K562 treated with DMSO at 1 percent for 48 hours (cell line): ENCODE measurements around the gene BTG2. TPM values are rescaled to one million over a fixed set of nuclear protein-coding genes. Genes with fewer than 3 reads are reported as not detected.

ENCODE experiments used
- total RNA-seq: library from RNA; unstranded; fragments of 300-600 nt; gene quantifications from 2 replicates; pipeline ENCODE4 v1.2.3, GENCODE V29; 2022; ENCODE audit warnings: low replicate concordance; ENCODE audit errors: extremely low read depth

Gene BTG2, protein sequence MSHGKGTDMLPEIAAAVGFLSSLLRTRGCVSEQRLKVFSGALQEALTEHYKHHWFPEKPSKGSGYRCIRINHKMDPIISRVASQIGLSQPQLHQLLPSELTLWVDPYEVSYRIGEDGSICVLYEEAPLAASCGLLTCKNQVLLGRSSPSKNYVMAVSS
- total RNA-seq, result not detected in 2 replicates

GRCh38 chr1:203304919-203305808 lies at the start of gene BTG2:
BTG2 (plus strand) TSS chr1:203305519; CDS start chr1:203305607, 88 bp downstream.

DNA sequence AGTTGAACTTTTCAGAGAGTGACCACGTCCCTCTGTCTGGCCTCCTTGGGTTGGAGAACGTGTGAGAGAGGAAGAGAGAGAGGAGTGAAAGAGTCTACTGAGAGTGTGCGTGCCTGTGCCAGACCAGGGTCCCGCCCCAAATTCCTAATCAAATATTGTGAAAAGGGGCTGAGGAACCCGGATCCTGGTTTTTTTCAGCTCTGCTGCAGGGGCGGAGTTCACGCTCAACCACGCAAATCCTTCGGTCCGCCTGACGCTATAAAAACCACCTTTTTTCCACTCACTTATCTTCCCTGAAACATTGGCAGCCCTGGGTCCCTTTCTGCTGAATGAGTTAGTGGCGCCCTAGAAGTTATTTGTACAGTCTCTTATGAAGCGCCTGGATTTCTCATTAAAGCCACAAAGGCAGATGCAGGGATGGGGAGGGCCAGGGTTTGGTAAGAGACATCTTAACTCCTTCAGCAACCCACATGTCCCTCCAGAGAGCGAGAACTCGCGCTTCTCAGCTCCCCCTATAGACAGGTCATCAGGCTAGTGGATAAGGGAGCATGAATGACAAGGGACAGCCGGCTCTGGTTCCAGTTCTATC lies 45.8 kb downstream of the BTG2 start, which contains the start of gene FMOD:
Gene FMOD, minus strand, starts transcription at position 86 of the 589 bp plus-strand sequence. CDS start 2,852 bp downstream, outside the sequence.

Other genes starting within 250 kb of the BTG2 start
- gene MYOG, start 219.5 kb upstream of the BTG2 start, total RNA-seq, result not detected in 2 replicates
- not detected in 2 replicates for gene ADORA1, start 177.8 kb upstream of the BTG2 start, total RNA-seq
- not detected in 2 replicates for gene MYBPH, start 129.7 kb upstream of the BTG2 start, total RNA-seq
- gene CHI3L1, start 118.8 kb upstream of the BTG2 start, total RNA-seq, result not detected in 2 replicates
- not detected in 2 replicates for gene CHIT1, start 75.8 kb upstream of the BTG2 start, total RNA-seq
- not detected in 2 replicates for gene FMOD, start 45.6 kb downstream of the BTG2 start, total RNA-seq
- gene PRELP, start 170.3 kb downstream of the BTG2 start, total RNA-seq, result not detected in 2 replicates
- gene OPTC, start 188.6 kb downstream of the BTG2 start, total RNA-seq, result not detected in 2 replicates